ENCODE measurements around the gene BDKRB2.

Gene BDKRB2

DNA sequence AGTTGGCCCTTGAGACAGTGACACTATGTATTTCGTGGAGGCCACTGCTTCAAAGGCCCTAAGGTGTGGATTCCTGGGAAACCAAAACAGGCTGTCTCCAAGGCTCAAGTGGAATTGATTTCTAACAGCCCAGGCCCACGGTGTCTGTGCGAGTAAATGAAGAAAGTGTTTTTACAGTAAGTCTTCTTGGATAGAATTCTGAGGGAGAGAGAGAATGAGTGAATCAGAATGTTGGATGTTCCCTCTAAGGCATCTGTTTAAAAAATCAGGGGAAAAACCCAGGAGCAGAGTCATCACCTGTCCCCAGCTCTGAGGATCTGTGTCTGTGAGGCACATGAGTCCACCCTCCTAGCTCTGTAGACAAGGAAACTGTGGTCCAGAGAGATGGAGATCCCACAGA is 29.0 kb downstream of the BDKRB2 start:
- TF ChIP-seq, protein P1, sequence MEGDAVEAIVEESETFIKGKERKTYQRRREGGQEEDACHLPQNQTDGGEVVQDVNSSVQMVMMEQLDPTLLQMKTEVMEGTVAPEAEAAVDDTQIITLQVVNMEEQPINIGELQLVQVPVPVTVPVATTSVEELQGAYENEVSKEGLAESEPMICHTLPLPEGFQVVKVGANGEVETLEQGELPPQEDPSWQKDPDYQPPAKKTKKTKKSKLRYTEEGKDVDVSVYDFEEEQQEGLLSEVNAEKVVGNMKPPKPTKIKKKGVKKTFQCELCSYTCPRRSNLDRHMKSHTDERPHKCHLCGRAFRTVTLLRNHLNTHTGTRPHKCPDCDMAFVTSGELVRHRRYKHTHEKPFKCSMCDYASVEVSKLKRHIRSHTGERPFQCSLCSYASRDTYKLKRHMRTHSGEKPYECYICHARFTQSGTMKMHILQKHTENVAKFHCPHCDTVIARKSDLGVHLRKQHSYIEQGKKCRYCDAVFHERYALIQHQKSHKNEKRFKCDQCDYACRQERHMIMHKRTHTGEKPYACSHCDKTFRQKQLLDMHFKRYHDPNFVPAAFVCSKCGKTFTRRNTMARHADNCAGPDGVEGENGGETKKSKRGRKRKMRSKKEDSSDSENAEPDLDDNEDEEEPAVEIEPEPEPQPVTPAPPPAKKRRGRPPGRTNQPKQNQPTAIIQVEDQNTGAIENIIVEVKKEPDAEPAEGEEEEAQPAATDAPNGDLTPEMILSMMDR (IDR thresholded peaks at IDR 0.05; ENCODE audit: control extremely low read depth, extremely low read depth, low read depth, missing control alignments): no peak
- ChIA-PET POLR2A (no interaction called here), CTCF (interaction anchor here (1.4 kb wide), 1 partner anchor 9 kb away, joined by 4 read pairs; no protein-coding TSS in a partner anchor)
- DNase-seq (ENCODE audit: extremely low spot score): no peak

DNA sequence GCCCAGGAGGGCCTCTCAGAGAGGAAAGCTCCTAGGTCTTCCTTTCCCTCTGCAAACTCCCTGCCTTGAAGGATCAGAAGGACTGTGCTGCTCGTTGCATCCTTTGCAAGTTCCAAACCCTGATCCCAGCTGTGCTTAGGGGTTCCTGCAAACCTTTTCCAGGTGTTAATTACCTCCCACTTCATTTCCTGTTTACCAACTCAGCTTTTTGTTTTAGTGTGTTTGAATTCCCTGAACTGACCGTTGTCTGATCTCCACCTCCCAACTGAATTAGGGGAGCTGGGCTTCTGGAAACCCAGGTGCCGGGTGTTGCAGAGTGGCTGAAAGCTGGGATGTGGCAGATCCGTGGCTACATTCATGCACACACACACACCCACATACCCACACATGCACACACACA is 30.8 kb downstream of the BDKRB2 start:
- POLR2A ChIA-PET: no interaction called here
- DNase-seq (ENCODE audit: extremely low spot score): no peak

DNA sequence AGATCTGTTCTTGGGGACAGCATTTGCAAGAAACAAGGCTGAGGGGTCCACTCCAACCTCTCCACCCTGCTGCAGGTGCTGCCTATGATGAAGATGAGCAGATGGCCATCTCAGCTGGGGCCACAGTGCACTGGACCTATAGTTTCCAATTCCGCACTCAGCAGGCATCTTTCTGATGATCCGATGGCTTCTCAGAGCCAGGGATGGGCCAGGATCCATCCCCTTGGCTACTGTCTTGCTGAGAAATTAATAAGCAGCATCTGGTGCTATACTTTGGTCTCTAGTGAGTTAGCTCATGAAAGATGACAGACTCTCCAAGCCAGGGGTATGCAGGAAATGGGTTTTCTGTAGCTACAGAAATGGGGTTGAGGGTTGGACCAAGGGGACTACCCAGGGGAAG is 33.0 kb downstream of the BDKRB2 start:
- CTCF ChIA-PET: no interaction called here
- no peak for DNase-seq (ENCODE audit: extremely low spot score)
- POLR2A ChIA-PET: no interaction called here
- TF ChIP-seq, protein P1 (IDR thresholded peaks at IDR 0.05; ENCODE audit: control extremely low read depth, extremely low read depth, low read depth, missing control alignments): no peak

More for the DNA sequence above, 30.8 kb downstream of the BDKRB2 start:
- TF ChIP-seq, protein P1 (IDR thresholded peaks at IDR 0.05; ENCODE audit: control extremely low read depth, extremely low read depth, low read depth, missing control alignments): no peak
- CTCF ChIA-PET: interaction anchor here (1.5 kb wide), 1 partner anchor 26 kb away, joined by 3 read pairs; no protein-coding TSS in a partner anchor

DNA sequence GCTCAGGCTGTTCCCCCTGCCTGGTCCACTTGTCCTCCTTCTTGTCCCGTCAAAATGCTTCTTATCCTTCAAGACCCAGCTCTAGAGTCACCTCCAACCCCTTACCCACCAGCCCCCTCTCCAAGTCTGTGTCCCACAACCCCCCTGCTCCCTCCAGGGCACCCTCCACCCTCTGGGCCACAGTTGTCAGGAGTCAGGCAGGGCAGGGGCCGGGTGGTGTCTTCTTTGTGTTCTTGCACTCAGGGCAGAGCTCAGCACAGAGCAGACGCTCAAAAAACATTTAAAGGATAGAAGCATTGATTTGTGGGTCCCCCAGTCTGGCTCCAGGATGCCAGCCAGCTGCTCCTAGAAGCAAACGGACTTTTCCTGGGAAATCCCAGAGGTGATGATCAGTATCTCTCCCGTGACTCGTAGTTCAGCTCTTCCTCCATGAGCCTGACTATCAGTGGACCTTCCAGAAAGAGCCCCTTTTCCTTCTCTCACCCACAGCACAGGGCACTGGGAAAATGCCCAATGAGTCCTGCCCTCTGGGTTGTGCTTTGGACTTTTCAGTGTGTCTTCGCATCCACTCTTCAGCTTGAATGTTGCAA is 34.1 kb downstream of the BDKRB2 start:
- ChIA-PET POLR2A (no interaction called here), CTCF (interaction anchor here (1.3 kb wide), 1 partner anchor 12 kb away, joined by 3 read pairs; no protein-coding TSS in a partner anchor)
- TF ChIP-seq, protein P1 (IDR thresholded peaks at IDR 0.05; ENCODE audit: control extremely low read depth, extremely low read depth, low read depth, missing control alignments): no peak
- no peak for DNase-seq (ENCODE audit: extremely low spot score)

DNA sequence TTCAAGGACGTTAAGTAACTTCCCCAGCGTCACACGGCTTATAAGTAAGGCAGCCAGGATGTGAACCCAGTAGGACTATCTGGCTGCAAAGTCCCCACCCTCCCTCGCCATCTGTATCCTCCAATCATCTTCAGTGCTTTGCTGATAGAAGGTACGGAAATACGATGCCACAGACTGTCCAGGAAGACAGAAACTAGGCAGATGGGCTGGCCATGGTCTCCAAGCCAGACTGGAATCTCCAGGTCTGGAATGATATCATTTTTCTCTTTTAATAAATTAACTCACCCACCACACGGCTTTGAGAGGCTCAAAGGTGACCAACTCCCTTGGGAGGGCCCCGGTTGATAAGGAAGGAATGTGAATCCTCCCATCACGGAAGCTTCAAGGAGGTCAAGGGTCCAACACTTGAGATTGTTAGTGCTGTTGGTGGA is 35.1 kb downstream of the BDKRB2 start:
- POLR2A ChIA-PET: no interaction called here
- CTCF ChIA-PET: interaction anchor here (1.3 kb wide), 1 partner anchor 11 kb away, joined by 3 read pairs; no protein-coding TSS in a partner anchor
- no peak for DNase-seq (ENCODE audit: extremely low spot score)
- TF ChIP-seq, protein P1 (IDR thresholded peaks at IDR 0.05; ENCODE audit: control extremely low read depth, extremely low read depth, low read depth, missing control alignments): no peak

DNA sequence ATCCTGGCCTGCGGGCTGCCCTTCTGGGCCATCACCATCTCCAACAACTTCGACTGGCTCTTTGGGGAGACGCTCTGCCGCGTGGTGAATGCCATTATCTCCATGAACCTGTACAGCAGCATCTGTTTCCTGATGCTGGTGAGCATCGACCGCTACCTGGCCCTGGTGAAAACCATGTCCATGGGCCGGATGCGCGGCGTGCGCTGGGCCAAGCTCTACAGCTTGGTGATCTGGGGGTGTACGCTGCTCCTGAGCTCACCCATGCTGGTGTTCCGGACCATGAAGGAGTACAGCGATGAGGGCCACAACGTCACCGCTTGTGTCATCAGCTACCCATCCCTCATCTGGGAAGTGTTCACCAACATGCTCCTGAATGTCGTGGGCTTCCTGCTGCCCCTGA is 36.0 kb downstream of the BDKRB2 start:
- DNase-seq (ENCODE audit: extremely low spot score): no peak
- ChIA-PET CTCF (no interaction called here), POLR2A (no interaction called here)
- TF ChIP-seq, protein P1 (IDR thresholded peaks at IDR 0.05; ENCODE audit: control extremely low read depth, extremely low read depth, low read depth, missing control alignments): no peak
